HG03280 (cell line): ENCODE results near the gene LIMD2.
"Not testable (repeated sequence)": the region's sequence is repeated elsewhere in the genome, so short reads cannot be mapped to it uniquely, and the experiment has no call there.

Experiments used
- ATAC-seq: cut with Tn5 transposase; IDR thresholded peaks from one replicate; pipeline ENCODE4 v1.9.1; 2021; ENCODE audit warnings: mild to moderate bottlenecking, moderate library complexity; ENCODE audit not compliant: unreplicated experiment

Gene LIMD2

GRCh38 chr17:63699638-63700527 is at the start of gene LIMD2:
Gene LIMD2 (minus strand): TSS chr17:63700125. CDS start chr17:63699298, 827 bp downstream.
- ATAC-seq = peak; percentile 25

GRCh38 chr17:63741408-63742173 is 41.7 kb upstream of the LIMD2 start, which contains the start of gene STRADA:
Gene STRADA (minus strand): TSS chr17:63741799. CDS start chr17:63728369, 13,430 bp downstream.
- peak; percentile 91 for ATAC-seq

GRCh38 chr17:63741143-63741407 is 41.1 kb upstream of the LIMD2 start:
- ATAC-seq = no peak

- no peak for ATAC-seq
These were observed 40.7 kb upstream of the LIMD2 start for GRCh38 chr17:63740464-63741142.

- no peak for ATAC-seq
These were observed 35.8 kb upstream of the LIMD2 start for GRCh38 chr17:63735691-63736090.

GRCh38 chr17:63722403-63722802 is 22.5 kb upstream of the LIMD2 start:
- no peak for ATAC-seq

GRCh38 chr17:63720194-63720593 is 20.3 kb upstream of the LIMD2 start:
- ATAC-seq = not testable (repeated sequence)

- no peak for ATAC-seq
These were observed 19.1 kb upstream of the LIMD2 start for GRCh38 chr17:63718988-63719387.

GRCh38 chr17:63716426-63716825 is 16.5 kb upstream of the LIMD2 start:
- no peak for ATAC-seq

GRCh38 chr17:63714550-63715277 is 14.8 kb upstream of the LIMD2 start:
- ATAC-seq = no peak

GRCh38 chr17:63709110-63709509 is 9.2 kb upstream of the LIMD2 start:
- no peak for ATAC-seq

- no peak for ATAC-seq
These were observed 7.2 kb upstream of the LIMD2 start for GRCh38 chr17:63707151-63707550.

GRCh38 chr17:63706336-63707082 is 6.6 kb upstream of the LIMD2 start:
- ATAC-seq = no peak

- ATAC-seq = no peak
These were observed 5.7 kb upstream of the LIMD2 start for GRCh38 chr17:63705657-63706056.

GRCh38 chr17:63704836-63705235 is 4.9 kb upstream of the LIMD2 start:
- ATAC-seq = no peak

GRCh38 chr17:63704259-63704576 is 4.3 kb upstream of the LIMD2 start:
- no peak for ATAC-seq

GRCh38 chr17:63703556-63704258 is 3.8 kb upstream of the LIMD2 start:
- ATAC-seq = no peak

GRCh38 chr17:63703029-63703428 is 3.1 kb upstream of the LIMD2 start:
- no peak for ATAC-seq

- no peak for ATAC-seq
These were observed 2.7 kb upstream of the LIMD2 start for GRCh38 chr17:63702721-63703015.
